HG03457 (cell line): ENCODE results near the gene PAQR7.

Experiments
- ATAC-seq: cut with Tn5 transposase; IDR thresholded peaks from one replicate; pipeline ENCODE4 v1.9.1; 2021; ENCODE audit warnings: moderate number of reproducible peaks; ENCODE audit not compliant: unreplicated experiment

The PAQR7 gene

GRCh38 chr1:25818569-25818968 is 56.9 kb downstream of the PAQR7 start:
- ATAC-seq = no peak

- ATAC-seq = no peak
Measured at GRCh38 chr1:25817840-25818501, 57.5 kb downstream of the PAQR7 start.

- no peak for ATAC-seq
Measured at GRCh38 chr1:25816112-25816718, 59.3 kb downstream of the PAQR7 start.

- no peak for ATAC-seq
Measured at GRCh38 chr1:25815208-25816111, 60.0 kb downstream of the PAQR7 start.

GRCh38 chr1:25814549-25815087 is 60.9 kb downstream of the PAQR7 start:
- ATAC-seq = no peak

GRCh38 chr1:25813734-25814471 is 61.6 kb downstream of the PAQR7 start:
- no peak for ATAC-seq

- ATAC-seq = no peak
Measured at GRCh38 chr1:25813071-25813733, 62.3 kb downstream of the PAQR7 start.
